ENCODE results near the gene OR2A25.

The OR2A25 gene

GRCh38 chr7:144074374-144074773 is 4.8 kb downstream of the OR2A25 start:
- no peak for DNase-seq (ENCODE audit: low read depth)

GRCh38 chr7:144085978-144086377 is 16.4 kb downstream of the OR2A25 start, which contains the start of gene OR2A12:
OR2A12 (plus strand) TSS chr7:144086278; CDS start chr7:144095108, 8,830 bp downstream.
- DNase-seq (ENCODE audit: low read depth): no peak

- DNase-seq (ENCODE audit: low read depth): no peak
Observed at GRCh38 chr7:144086730-144087129, 17.1 kb downstream of the OR2A25 start.

GRCh38 chr7:144087230-144087629 is 17.6 kb downstream of the OR2A25 start:
- DNase-seq (ENCODE audit: low read depth): no peak

- DNase-seq (ENCODE audit: low read depth): no peak
Observed at GRCh38 chr7:144090667-144091066, 21.1 kb downstream of the OR2A25 start.

GRCh38 chr7:144098776-144099175 is 29.2 kb downstream of the OR2A25 start:
- DNase-seq (ENCODE audit: low read depth): no peak

- no peak for DNase-seq (ENCODE audit: low read depth)
Observed at GRCh38 chr7:144100607-144101006, 31.0 kb downstream of the OR2A25 start.

- no peak for DNase-seq (ENCODE audit: low read depth)
Observed at GRCh38 chr7:144102041-144102440, 32.4 kb downstream of the OR2A25 start.

GRCh38 chr7:144105211-144105610 is 35.6 kb downstream of the OR2A25 start:
- no peak for DNase-seq (ENCODE audit: low read depth)

- no peak for DNase-seq (ENCODE audit: low read depth)
Observed at GRCh38 chr7:144109283-144109682, 39.7 kb downstream of the OR2A25 start, which contains the start of gene OR2A2. OR2A2 (plus strand) TSS chr7:144109583; CDS start chr7:144109583, 0 bp downstream.

GRCh38 chr7:144110272-144110671 is 40.7 kb downstream of the OR2A25 start:
- no peak for DNase-seq (ENCODE audit: low read depth)

GRCh38 chr7:144113651-144114050 is 44.0 kb downstream of the OR2A25 start:
- no peak for DNase-seq (ENCODE audit: low read depth)

GRCh38 chr7:144118341-144118740 is 48.7 kb downstream of the OR2A25 start:
- DNase-seq (ENCODE audit: low read depth): no peak

GRCh38 chr7:144122876-144123275 is 53.3 kb downstream of the OR2A25 start, which contains the start of gene OR2A14:
OR2A14 (plus strand) TSS chr7:144123176; CDS start chr7:144129113, 5,937 bp downstream.
- DNase-seq (ENCODE audit: low read depth): no peak

Data from stimulated activated CD8-positive, alpha-beta memory T cell treated with anti-CD3 and anti-CD28 coated beads, Interleukin-15, amount 100 ng/mL, for 1 hour (primary cell).